SIG-M5 (cell line): Measurements from ENCODE around the gene CARM1.
"Not testable (repeated sequence)": the region's sequence is repeated elsewhere in the genome, so short reads cannot be mapped to it uniquely, and the experiment has no call there.

Experiments used
- DNase-seq: peaks from one replicate; lab custom pipeline; 2025; lab: John Stamatoyannopoulos, UW

The CARM1 gene

GRCh38 chr19:10846500-10847202, 24.7 kb upstream of the CARM1 start:
- DNase-seq = no peak

GRCh38 chr19:10848230-10848856, 23.0 kb upstream of the CARM1 start, which contains the start of gene C19orf38:
Gene C19orf38, plus strand, starts transcription at chr19:10848415. Its CDS starts 94 bp downstream, at chr19:10848509.
- no peak for DNase-seq

- DNase-seq = no peak
Observed at GRCh38 chr19:10850631-10851030, 20.7 kb upstream of the CARM1 start.

- no peak for DNase-seq
Observed at GRCh38 chr19:10852098-10852800, 19.1 kb upstream of the CARM1 start.

- no peak for DNase-seq
Observed at GRCh38 chr19:10852941-10853340, 18.4 kb upstream of the CARM1 start.

GRCh38 chr19:10854350-10855089, 16.8 kb upstream of the CARM1 start:
- no peak for DNase-seq

GRCh38 chr19:10855879-10856522, 15.4 kb upstream of the CARM1 start:
- no peak for DNase-seq

GRCh38 chr19:10856899-10857298, 14.5 kb upstream of the CARM1 start:
- DNase-seq = not testable (repeated sequence)

- no peak for DNase-seq
Observed at GRCh38 chr19:10858204-10858828, 13.0 kb upstream of the CARM1 start.

GRCh38 chr19:10861103-10861651, 10.2 kb upstream of the CARM1 start:
- no peak for DNase-seq

- no peak for DNase-seq
Observed at GRCh38 chr19:10862561-10863106, 8.7 kb upstream of the CARM1 start.

GRCh38 chr19:10863107-10863717, 8.1 kb upstream of the CARM1 start:
- no peak for DNase-seq

GRCh38 chr19:10864538-10864899, 6.8 kb upstream of the CARM1 start:
- no peak for DNase-seq

GRCh38 chr19:10866495-10866894, 4.9 kb upstream of the CARM1 start:
- no peak for DNase-seq

GRCh38 chr19:10868872-10869547, 2.3 kb upstream of the CARM1 start:
- DNase-seq = no peak

GRCh38 chr19:10869872-10870311, 1.5 kb upstream of the CARM1 start:
- not testable (repeated sequence) for DNase-seq

GRCh38 chr19:10870501-10870954, 825 bp upstream of the CARM1 start:
- DNase-seq = no peak

GRCh38 chr19:10871711-10872545, 575 bp downstream of the CARM1 start:
- DNase-seq = no peak
